HG03108 (cell line): ENCODE measurements around the gene CLK4.

Experiments used
- ATAC-seq: cut with Tn5 transposase; IDR thresholded peaks from one replicate; pipeline ENCODE4 v1.9.1; 2021; ENCODE audit warnings: moderate library complexity; ENCODE audit not compliant: unreplicated experiment

Gene CLK4

GRCh38 chr5:178554311-178554710 lies 72.5 kb downstream of the CLK4 start:
- ATAC-seq, result no peak

- ATAC-seq, result no peak
These were observed 73.3 kb downstream of the CLK4 start for GRCh38 chr5:178553517-178553916.
